GM19099 (cell line): Measurements from ENCODE around the gene PRKAR1B.

Source experiments
- POLR2A ChIP-seq: IDR thresholded peaks from 3 replicates; pipeline ENCODE4 v1.6.1; 2011; ENCODE audit warnings: low read depth; ENCODE audit not compliant: insufficient read length; ENCODE audit errors: extremely low read depth

Gene PRKAR1B

DNA sequence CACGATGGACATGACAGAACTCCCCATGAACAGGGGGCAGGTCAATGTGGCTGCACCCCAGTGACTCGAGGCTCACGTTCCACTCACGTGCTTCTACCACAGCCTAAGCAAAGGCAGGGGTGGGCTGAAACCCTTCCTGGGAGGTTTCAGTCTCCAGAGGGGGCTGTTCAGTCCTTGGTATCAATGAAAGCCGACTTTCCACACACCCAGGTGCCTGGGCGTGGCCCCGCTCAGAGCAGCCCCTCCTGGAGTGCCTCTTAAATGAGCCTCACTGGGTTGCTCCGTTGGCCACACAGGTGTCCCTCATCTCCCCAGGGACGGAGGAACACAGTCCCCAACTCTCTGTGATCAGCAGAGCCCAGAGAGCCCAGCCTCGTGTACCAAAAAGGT lies 116.9 kb downstream of the PRKAR1B start:
- no peak for TF ChIP-seq POLR2A

DNA sequence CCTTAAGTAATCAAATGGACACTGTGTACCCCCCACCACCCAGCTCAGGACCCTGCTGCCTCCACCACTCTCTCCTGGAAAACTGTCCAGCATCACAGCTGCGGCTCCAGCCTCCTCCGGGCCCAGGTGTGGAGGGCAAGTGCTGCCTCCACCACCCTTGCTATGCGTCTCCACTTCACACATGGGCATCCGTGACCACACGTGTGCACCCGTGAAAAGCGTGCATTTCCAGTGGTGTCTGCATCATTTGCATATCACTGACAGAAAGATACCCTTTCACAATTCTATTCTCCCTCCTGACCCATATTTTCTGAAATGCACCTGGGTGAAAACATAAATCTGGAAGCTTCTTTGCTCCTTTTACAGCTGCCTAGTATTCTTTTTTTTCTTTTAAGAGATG lies 117.7 kb downstream of the PRKAR1B start:
- TF ChIP-seq POLR2A = no peak

DNA sequence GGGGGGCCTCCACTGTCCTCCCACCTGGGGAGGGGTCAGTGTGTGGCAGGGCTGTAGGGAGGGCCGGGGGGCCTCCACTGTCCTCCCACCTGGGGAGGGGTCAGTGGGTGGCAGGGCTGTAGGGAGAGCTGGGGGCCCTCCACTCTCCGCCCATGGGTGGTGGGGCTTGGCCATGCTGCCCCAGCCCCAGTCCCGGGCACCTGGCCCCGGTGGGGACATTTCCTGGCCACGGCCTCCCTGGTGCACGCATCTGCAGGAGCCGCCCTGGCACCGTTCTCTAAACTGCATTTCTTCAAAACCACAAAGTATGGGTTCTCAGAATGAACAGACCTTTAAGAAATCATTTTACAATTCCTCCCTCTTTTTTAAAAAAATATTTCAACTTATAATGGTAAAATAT lies 118.1 kb downstream of the PRKAR1B start:
- no peak for TF ChIP-seq POLR2A

DNA sequence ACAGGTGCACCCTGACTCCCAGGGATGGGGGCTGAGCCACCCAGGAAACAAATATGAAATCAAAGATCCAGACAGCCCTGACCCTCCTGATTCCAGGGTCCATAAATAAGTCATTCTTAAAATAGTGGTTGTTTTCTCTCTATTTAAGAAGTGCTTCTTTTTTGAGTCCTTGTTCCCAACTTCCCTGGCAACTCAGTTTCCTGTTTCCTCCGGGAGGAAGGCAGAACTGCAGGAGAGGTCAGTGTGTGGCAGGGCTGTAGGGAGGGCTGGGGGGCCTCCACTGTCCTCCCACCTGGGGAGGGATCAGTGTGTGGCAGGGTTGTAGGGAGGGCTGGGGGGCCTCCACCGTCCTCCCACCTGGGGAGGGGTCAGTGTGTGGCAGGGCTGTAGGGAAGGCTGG lies 118.7 kb downstream of the PRKAR1B start:
- TF ChIP-seq POLR2A = no peak

DNA sequence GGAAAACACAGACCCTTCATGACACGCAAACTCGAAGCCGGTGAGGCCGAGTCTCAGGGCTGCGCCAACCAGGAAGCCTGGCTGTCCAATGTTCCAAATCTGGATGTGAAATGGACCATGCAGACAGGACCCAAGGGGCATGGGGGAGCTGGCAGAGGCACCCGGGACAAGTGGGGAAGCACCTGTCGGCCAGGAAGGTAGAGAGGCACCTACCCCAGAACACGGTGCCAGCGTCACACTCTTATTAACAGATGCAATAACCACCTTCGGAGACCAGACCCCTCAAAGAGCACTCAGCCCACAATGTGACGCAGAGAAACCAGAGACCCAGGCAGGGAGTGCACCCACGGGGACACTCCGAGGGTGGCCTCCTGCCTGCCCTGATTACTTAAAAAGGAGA lies 119.1 kb downstream of the PRKAR1B start:
- TF ChIP-seq POLR2A = no peak

DNA sequence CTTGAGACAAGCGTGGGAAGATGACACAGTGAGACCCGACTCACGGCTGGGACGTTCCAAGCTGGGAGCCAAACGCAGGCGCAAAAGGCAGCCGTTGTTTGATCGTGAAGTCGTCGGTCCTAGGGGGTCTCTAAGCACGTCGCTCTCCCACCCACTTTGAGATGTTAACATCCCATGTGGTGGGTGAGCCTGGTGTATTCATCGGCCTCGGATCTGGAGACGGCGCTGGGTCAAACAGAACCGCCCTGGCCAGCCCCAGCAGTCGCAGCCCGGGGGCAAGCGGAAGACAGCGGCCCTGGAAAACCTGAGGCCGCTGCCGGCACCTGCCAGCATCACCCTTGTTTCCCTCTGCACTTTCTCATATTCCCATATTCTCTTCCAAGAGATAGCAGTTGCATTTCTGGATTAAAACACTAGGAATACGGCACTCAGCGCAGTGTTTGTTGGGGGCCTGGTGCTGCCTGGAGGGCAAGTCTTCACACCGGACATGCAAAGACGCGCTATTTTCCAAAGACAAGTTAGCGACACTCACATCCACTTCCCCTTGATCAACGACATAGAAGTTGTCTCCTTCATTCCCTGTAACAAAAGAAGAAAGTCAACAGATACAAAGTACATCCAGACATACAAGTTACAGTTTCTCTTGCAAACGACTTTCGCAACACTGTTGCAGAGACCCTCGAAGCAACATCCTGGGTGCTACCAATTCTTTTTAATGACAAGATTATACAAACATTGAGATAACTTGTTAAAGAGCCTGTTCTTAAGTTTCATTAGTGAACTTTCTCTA lies 121.2 kb downstream of the PRKAR1B start:
- TF ChIP-seq POLR2A = no peak

DNA sequence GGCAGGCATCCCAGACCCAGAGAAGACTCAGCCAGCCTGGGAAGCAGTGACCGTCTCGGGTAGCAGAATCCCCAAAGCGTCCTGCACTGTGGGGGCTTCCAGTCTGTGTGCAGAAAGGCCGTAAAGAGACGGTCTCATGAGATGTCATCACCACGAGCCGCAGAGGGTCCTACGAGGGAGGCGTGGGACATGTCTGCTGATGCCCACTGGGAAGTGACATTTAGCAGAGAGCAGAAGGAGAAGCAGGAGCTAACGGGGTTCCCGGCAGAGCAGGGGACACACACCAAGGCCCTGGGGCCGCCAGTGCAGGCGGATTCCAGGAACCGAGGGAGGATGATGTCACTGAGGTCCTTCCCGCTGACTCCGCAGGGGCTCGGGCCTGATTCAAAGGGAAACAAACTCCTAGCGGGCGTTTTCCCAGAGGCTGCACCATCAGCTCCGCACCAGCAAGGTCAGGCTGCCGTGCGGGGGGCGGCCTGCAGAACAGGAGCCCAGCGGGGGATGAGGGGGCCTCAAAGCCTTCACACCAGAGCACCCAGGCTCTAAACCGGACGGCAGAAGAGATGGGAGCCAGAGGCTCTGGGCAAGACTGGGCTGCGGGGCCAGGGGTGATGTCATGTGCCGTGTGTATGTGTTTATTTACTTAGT lies 122.1 kb downstream of the PRKAR1B start:
- no peak for TF ChIP-seq POLR2A

DNA sequence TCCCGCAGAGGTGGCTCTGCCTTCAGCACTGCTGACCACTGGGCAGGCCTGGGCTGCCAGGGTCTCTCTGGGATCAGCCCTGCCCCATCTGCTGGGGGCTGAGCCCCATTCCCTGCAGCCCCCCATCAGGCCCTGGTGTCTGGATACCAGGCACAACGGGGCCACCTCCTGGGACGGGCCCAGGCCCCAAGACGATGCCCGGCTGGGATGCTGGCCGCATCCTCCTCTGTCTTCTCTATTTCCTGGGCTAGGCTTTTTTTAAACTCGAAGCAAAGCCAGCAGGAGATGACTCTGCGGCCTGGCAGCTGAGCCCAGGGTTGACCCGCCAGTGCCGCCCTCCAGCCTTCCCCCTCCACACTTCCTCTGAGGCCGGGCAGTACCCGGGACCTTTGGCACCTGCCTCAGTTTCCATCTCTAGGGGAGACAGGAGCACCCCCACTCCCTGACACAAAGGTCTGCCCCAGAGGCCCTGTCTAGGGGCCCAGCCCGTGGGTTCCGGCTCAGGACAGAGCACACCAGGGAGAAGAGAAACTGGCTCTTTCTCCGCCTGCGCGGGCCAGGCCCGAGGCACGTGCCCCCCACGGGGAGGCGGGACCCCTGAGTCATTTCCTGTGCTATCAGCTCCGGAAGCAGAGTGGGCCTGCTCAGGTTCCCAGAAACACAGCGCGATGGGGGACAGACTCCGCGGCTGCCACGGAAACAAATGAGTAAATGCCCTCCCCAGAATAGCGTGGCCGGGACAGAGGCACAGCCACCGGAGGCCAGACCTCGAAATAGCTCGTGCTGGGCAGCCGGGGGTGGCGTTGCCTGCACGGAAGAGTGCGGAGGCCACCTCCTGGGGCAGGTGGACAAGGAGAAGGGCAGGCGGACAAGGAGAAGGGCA lies 122.8 kb downstream of the PRKAR1B start:
- TF ChIP-seq POLR2A = peak; percentile 79

DNA sequence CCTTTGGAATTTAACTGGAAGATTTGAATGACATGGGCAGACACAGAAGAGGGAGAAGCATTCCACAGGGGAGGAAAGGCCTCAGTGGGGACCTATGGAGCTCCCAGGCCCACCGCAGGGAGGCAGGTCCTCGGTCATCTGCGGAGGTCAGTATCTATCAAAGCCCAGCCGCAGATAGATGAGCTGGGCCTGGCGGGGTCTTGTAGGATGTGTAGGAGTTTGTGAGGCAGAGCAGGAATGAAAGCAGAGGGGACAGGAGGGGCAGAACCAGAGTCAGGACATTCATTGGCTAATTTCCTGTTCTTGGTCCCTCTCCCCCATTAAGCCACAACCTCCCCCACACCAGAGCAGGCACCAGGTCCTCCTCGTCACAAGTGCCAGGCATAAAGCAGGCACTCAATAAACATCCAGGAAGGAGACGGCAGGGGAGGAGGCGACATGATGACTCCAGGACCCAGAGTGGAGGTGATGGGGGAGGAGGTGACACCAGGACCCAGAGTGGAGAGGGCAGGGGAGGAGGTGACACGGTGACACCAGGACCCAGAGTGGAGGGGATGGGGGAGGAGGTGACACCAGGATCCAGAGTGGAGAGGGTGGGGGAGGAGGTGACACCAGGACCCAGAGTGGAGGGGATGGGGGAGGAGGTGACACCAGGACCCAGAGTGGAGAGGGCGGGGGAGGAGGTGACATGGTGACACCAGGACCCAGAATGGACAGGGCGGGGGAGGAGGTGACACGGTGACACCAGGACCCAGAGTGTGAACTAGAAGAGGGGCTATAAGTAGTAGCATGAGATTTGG lies 123.7 kb downstream of the PRKAR1B start:
- TF ChIP-seq POLR2A = no peak

DNA sequence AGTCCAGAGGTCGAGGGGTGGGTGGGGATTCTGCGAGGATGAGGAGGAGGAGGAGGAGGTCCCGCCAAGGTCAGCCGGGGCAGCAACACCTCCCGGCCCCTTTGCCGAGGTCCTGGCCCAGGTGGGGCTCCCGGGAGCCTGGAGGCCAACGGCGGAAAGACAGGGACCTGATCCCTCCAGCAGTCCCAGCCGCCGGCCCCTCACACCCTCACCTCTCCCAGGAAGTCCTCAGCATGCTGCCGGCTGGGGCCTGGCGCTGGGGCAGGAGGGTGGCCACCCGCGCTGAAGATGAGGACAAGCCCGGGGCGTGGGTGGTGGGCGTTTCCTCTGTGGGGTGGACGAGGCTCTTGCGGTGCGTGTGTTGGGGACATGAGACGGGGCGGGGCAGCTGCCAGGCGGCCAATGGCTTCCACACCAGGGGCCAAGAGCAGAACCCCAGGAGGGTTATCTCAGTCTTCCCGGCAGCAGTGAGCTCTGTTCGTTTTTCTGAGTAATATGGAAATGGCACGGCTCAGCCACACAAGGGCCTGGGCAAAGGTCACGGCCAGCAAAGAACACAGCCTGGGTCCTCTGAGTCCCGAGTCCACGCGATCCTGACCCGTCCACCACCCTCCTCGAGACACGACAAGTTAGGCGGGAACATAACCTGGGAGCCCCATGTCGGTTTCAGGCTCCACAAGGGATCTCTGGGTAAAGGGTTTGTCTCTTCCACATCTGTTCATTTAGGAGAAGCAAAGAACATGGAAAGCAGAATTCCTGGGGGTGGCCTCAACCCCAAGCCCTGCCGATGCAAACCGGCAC lies 124.5 kb downstream of the PRKAR1B start:
- TF ChIP-seq POLR2A = peak; percentile 42

DNA sequence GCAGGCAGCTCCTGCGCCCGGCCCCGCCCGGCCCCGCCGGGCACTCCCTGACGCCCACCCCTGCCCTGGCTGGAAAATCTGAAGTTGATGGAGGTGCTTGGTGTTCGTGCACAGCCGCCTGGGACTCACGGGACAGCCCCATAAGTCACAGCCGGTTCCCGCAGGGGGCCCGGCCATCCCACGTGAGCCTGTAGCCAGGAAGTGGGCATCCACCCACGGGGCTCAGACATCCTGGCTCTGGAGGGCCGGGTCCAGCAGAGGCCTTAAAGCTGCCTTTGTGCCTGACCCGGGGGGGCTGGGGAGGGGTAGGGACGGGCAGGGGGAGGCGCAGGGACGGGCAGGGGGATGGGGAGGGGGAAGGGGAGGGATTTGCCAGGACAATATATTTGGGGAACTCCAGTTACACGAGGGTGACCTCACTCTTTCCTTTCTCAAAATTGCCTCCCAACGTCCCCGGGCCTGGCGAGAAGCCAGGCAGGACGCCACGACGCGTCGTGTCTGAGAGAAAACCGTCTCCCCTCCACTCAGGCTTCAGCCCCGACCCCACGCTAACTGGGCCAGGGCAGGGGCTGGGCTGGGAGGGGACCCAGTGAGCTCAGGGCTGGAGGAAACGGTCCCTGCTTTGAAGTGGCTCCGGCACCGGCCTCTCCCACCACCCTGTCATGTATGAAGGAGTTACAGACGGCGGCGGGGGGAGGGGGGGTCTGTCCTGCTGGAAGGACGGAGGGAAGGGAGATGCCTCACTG lies 125.3 kb downstream of the PRKAR1B start:
- peak; percentile 30 for TF ChIP-seq POLR2A

DNA sequence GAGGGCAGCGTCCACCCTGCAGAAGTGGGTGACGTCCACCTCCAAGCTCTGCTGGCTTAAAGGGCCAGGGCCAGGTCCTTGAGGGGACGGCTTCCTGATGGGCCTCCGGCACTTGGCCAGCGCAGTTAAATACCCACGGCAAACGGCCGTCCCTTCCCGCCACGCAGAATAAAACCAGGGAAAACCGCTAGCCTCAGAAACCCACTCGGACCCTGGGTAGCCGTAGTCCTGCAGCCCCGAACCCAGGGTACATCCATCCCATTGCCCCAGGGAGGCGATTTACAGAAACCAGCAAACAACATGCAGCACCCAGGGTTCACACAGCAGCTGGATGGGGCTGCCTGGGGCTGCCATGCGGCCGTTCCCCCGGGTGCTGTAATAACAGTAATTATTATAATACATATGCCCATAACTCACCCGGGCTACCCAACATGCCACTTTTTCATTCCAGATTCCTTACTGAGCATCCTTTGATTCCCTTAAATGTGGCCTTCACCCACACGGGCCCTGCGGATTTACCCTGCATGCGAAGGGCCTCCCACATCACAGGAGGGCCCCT lies 126.0 kb downstream of the PRKAR1B start:
- TF ChIP-seq POLR2A = no peak
